IPS-20b (cell line): ENCODE results near the gene KAT2B.

ENCODE experiments used
- H3K27ac ChIP-seq: one replicate; pipeline ENCODE4 v1.5.1; 2013; ENCODE audit warnings: low read length
- H3K27me3 ChIP-seq: 2 replicates; pipeline ENCODE4 v1.6.1; 2013; ENCODE audit warnings: mild to moderate bottlenecking, low read length, inconsistent platforms; ENCODE audit not compliant: insufficient read depth
- H3K36me3 ChIP-seq: 2 replicates; pipeline ENCODE4 v1.6.1; 2013; ENCODE audit warnings: low read depth, mild to moderate bottlenecking, inconsistent platforms, low read length, moderate library complexity; ENCODE audit not compliant: insufficient read depth
- H3K4me1 ChIP-seq: 2 replicates; pipeline ENCODE4 v1.6.1; 2013; ENCODE audit warnings: mild to moderate bottlenecking, control low read depth, inconsistent platforms, low read length, moderate library complexity; ENCODE audit not compliant: insufficient read depth
- H3K4me3 ChIP-seq: 2 replicates; pipeline ENCODE4 v1.5.1; 2013; ENCODE audit warnings: mild to moderate bottlenecking, low read length, inconsistent platforms
- H3K9ac ChIP-seq: 2 replicates; pipeline ENCODE4 v1.6.1; 2013; ENCODE audit warnings: low read depth, mild to moderate bottlenecking, inconsistent platforms, low read length, moderate library complexity
- H3K9me3 ChIP-seq: 2 replicates; pipeline ENCODE4 v1.6.1; 2013; ENCODE audit warnings: mild to moderate bottlenecking, low read depth, low read length, inconsistent platforms; ENCODE audit not compliant: insufficient read depth

The KAT2B gene

GRCh38 chr3:20105513-20106280 lies 65.5 kb downstream of the KAT2B start:
- H3K36me3 ChIP-seq, result no peaks in the 10 kb centered on the region
- H3K27ac ChIP-seq, result no peak overlapping the region
- H3K4me3 ChIP-seq, result no peak overlapping the region
- no peaks in the 10 kb centered on the region for H3K9me3 ChIP-seq
- H3K27me3 ChIP-seq, result no peaks in the 10 kb centered on the region
- H3K4me1 ChIP-seq, result no peaks in the 10 kb centered on the region
- no peak overlapping the region for H3K9ac ChIP-seq

DNA sequence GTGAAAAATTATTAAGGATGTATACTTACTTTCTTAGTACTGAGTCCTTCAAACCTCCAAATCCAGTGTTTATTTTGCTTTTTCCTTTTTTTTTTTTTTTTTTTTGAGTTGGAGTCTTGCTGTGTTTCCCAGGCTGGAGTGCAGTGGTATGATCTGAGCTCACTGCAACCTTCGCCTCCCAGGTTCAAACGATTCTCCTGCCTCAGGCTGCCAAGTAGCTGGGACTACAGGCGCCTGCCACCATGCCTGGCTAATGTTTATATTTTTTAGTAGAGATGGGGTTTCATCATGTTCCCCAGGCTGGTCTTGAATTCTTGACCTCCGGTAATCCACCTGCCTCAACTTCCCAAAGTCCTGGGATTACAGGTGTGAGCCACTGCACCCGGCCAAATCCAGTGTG lies 67.5 kb downstream of the KAT2B start:
- H3K4me3 ChIP-seq, result no peak overlapping the region
- H3K9ac ChIP-seq, result no peak overlapping the region
- no peaks in the 10 kb centered on the region for H3K9me3 ChIP-seq
- H3K36me3 ChIP-seq, result no peaks in the 10 kb centered on the region
- H3K27ac ChIP-seq, result no peak overlapping the region
- H3K4me1 ChIP-seq, result peaks cover 8% of the 10 kb centered on the region; the same call in 1 of the 2 replicates
- H3K27me3 ChIP-seq, result no peaks in the 10 kb centered on the region

GRCh38 chr3:20108869-20109268 lies 68.6 kb downstream of the KAT2B start:
- Histone ChIP-seq H3K36me3 (no peaks in the 10 kb centered on the region), H3K27ac (no peak overlapping the region), H3K27me3 (no peaks in the 10 kb centered on the region), H3K9ac (no peak overlapping the region), H3K9me3 (no peaks in the 10 kb centered on the region), H3K4me3 (no peak overlapping the region), H3K4me1 (peaks cover 8% of the 10 kb centered on the region; the same call in 1 of the 2 replicates)

DNA sequence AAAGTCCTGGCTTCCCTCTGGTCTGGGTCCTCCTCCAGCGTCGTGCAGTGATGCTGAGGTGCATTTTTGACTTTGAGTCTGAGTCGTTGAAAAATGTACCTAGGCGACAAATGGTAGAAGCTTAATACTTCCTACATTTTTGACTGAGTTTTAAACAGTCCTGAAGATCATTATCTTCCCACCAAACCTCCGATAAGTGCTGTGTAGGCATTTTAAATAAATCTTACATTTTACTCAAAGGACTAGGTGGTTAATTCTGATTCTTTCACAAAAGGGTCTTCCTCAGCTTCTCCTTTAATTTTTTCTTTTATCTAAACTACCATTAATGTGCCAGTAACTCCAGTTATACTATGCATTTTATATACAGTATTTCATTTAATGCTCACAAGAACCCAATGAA lies 70.6 kb downstream of the KAT2B start:
- Histone ChIP-seq H3K27me3 (no peaks in the 10 kb centered on the region), H3K36me3 (no peaks in the 10 kb centered on the region), H3K4me1 (peaks cover 8% of the 10 kb centered on the region; the same call in 1 of the 2 replicates), H3K9ac (no peak overlapping the region), H3K4me3 (no peak overlapping the region), H3K27ac (no peak overlapping the region), H3K9me3 (no peaks in the 10 kb centered on the region)

GRCh38 chr3:20111836-20112235 lies 71.6 kb downstream of the KAT2B start:
- H3K4me3 ChIP-seq, result no peak overlapping the region
- no peak overlapping the region for H3K27ac ChIP-seq
- peaks cover 8% of the 10 kb centered on the region; the same call in 1 of the 2 replicates for H3K4me1 ChIP-seq
- no peaks in the 10 kb centered on the region for H3K9me3 ChIP-seq
- no peak overlapping the region for H3K9ac ChIP-seq
- no peaks in the 10 kb centered on the region for H3K27me3 ChIP-seq
- H3K36me3 ChIP-seq, result no peaks in the 10 kb centered on the region

GRCh38 chr3:20121088-20121487 lies 80.8 kb downstream of the KAT2B start:
- H3K4me3 ChIP-seq, result no peak overlapping the region
- no peak overlapping the region for H3K9ac ChIP-seq
- no peaks in the 10 kb centered on the region for H3K27me3 ChIP-seq
- H3K4me1 ChIP-seq, result no peaks in the 10 kb centered on the region
- no peaks in the 10 kb centered on the region for H3K36me3 ChIP-seq
- no peak overlapping the region for H3K27ac ChIP-seq
- H3K9me3 ChIP-seq, result no peaks in the 10 kb centered on the region

- no peaks in the 10 kb centered on the region for H3K36me3 ChIP-seq
- H3K4me1 ChIP-seq, result no peaks in the 10 kb centered on the region
- H3K9ac ChIP-seq, result no peak overlapping the region
- H3K4me3 ChIP-seq, result no peak overlapping the region
- H3K9me3 ChIP-seq, result no peaks in the 10 kb centered on the region
- H3K27ac ChIP-seq, result no peak overlapping the region
- H3K27me3 ChIP-seq, result no peaks in the 10 kb centered on the region
These were observed 82.9 kb downstream of the KAT2B start for GRCh38 chr3:20123131-20123652.

- Histone ChIP-seq H3K9ac (no peak overlapping the region), H3K4me3 (no peak overlapping the region), H3K9me3 (no peaks in the 10 kb centered on the region), H3K27ac (no peak overlapping the region), H3K27me3 (no peaks in the 10 kb centered on the region), H3K36me3 (no peaks in the 10 kb centered on the region), H3K4me1 (no peaks in the 10 kb centered on the region)
These were observed 85.0 kb downstream of the KAT2B start for GRCh38 chr3:20125289-20125688.

GRCh38 chr3:20125897-20126296 lies 85.7 kb downstream of the KAT2B start:
- Histone ChIP-seq H3K4me3 (no peak overlapping the region), H3K27ac (no peak overlapping the region), H3K9me3 (no peaks in the 10 kb centered on the region), H3K9ac (no peak overlapping the region), H3K27me3 (no peaks in the 10 kb centered on the region), H3K4me1 (no peaks in the 10 kb centered on the region), H3K36me3 (no peaks in the 10 kb centered on the region)

DNA sequence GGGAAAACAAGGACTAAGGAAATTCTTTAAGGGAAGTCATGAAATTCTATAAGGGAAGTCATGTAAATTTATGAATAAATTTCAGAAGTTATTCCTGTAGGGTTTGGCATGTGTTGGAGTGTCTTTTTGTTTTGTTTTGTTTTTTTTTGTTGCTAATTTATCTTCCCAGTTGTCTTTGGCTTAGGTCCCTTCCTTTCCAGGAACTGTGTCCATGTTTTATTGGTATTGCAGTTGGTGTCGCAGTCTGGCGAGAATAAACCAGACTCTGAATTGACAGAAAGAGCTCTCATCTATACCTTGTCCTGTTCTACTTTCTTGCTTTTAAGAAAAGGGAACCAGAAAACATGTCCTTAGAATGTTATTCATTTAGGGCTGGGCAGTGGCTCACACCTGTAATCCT lies 88.1 kb downstream of the KAT2B start:
- Histone ChIP-seq H3K9ac (no peak overlapping the region), H3K4me3 (no peak overlapping the region), H3K9me3 (no peaks in the 10 kb centered on the region), H3K36me3 (no peaks in the 10 kb centered on the region), H3K27ac (no peak overlapping the region), H3K27me3 (no peaks in the 10 kb centered on the region), H3K4me1 (no peaks in the 10 kb centered on the region)

- no peaks in the 10 kb centered on the region for H3K9me3 ChIP-seq
- H3K36me3 ChIP-seq, result no peaks in the 10 kb centered on the region
- H3K27ac ChIP-seq, result no peak overlapping the region
- H3K4me1 ChIP-seq, result no peaks in the 10 kb centered on the region
- no peak overlapping the region for H3K9ac ChIP-seq
- no peaks in the 10 kb centered on the region for H3K27me3 ChIP-seq
- no peak overlapping the region for H3K4me3 ChIP-seq
These were observed 89.9 kb downstream of the KAT2B start for GRCh38 chr3:20130106-20130505.

- Histone ChIP-seq H3K27ac (no peak overlapping the region), H3K27me3 (no peaks in the 10 kb centered on the region), H3K4me3 (no peak overlapping the region), H3K9ac (no peak overlapping the region), H3K4me1 (peaks cover 3% of the 10 kb centered on the region; the same call in 1 of the 2 replicates), H3K36me3 (no peaks in the 10 kb centered on the region), H3K9me3 (no peaks in the 10 kb centered on the region)
These were observed 96.0 kb downstream of the KAT2B start for GRCh38 chr3:20136231-20136630.
